Lower lobe of right lung (tissue), 2 donors: ENCODE data around the gene NADK. TPM values are rescaled to one million over a fixed set of nuclear protein-coding genes. Genes with fewer than 3 reads are reported as not detected.

Experiments used
- ATAC-seq, 2 donors: fragments of 200-7000 bp; cut with Tn5 transposase; one replicate each; pipeline ENCODE4 v1.9.1; 2020 to 2022; ENCODE audit warnings: mild to moderate bottlenecking in 2 of 2, moderate library complexity in 2 of 2
- DNase-seq: peaks from one replicate; pipeline ENCODE4 v3.0.0-alpha.2; 2020
- H3K27ac ChIP-seq: fragments of 200-600 bp; one replicate; pipeline ENCODE4 v1.8.0; 2022
- H3K27me3 ChIP-seq: fragments of 200-600 bp; one replicate; pipeline ENCODE4 v1.8.0; 2022; ENCODE audit warnings: low read depth
- H3K36me3 ChIP-seq: fragments of 200-600 bp; one replicate; pipeline ENCODE4 v1.8.0; 2022; ENCODE audit warnings: mild to moderate bottlenecking
- H3K4me1 ChIP-seq: fragments of 200-600 bp; one replicate; pipeline ENCODE4 v1.8.0; 2022
- H3K4me3 ChIP-seq: fragments of 200-600 bp; one replicate; pipeline ENCODE4 v1.8.0; 2022; ENCODE audit warnings: mild to moderate bottlenecking
- H3K9me3 ChIP-seq: fragments of 200-600 bp; one replicate; pipeline ENCODE4 v1.8.0; 2022
- intact Hi-C: fragments of 100-400 bp; cut with DNase I; formaldehyde crosslinking; loops from one replicate; pipeline ENCODE4 v1.11.0; 2022
- total RNA-seq: library from RNA; stranded (reverse); fragmentation: NEBNext Ultra II Directional; extraction: Animal tissue kit (Norgen Biotek cat#: 25700); gene quantifications from one replicate; pipeline ENCODE4 v1.2.1, GENCODE V29; 2021
- TF ChIP-seq, protein P1 (sequence below): fragments of 200-600 bp; IDR thresholded peaks from one replicate; pipeline ENCODE4 v1.8.0; 2022; ENCODE audit warnings: antibody characterized with exemption, mild to moderate bottlenecking
- donor health status: DM: no; HTN: yes; CAD: no; lungs with severe emphysema.

The NADK gene
- total RNA-seq, 1 donor from 2014 or later: 133 TPM

DNA sequence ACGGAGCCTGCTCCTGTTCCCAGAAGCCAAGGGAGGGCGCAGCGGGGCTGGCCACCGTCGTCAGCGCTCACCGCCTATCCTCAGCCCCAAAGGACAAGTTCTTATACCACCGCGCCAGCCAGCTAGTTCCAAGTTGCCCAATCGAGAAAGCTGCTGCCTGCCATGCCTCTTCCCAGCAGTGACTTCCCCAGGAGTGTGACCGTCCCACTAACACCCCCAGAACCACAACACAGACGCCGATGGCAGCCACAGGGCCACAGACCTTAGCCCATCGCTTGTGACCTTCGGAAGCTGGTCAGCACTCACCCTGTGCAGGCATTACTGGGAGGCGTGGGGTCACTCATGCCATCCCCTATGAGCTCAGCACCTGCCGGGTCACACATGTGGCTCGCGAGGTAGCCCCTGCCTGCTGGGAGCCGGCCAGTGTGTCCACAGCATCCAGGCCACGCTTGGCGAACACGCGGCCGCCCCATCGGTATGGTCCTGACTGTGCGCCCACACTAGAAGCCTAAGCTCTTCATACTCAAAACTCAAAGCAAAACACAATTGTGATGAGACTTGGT lies 20.1 kb downstream of the NADK start:
- intact Hi-C loops: no loop called here
- peak; percentile 60 for DNase-seq
- Histone ChIP-seq H3K4me3 (no peak overlapping the region), H3K4me1 (peaks cover 24% of the 10 kb centered on the region), H3K27me3 (no peaks in the 10 kb centered on the region), H3K9me3 (no peaks in the 10 kb centered on the region), H3K36me3 (peaks cover 93% of the 10 kb centered on the region), H3K27ac (peak overlapping the region; percentile 70)
- TF ChIP-seq, protein P1, sequence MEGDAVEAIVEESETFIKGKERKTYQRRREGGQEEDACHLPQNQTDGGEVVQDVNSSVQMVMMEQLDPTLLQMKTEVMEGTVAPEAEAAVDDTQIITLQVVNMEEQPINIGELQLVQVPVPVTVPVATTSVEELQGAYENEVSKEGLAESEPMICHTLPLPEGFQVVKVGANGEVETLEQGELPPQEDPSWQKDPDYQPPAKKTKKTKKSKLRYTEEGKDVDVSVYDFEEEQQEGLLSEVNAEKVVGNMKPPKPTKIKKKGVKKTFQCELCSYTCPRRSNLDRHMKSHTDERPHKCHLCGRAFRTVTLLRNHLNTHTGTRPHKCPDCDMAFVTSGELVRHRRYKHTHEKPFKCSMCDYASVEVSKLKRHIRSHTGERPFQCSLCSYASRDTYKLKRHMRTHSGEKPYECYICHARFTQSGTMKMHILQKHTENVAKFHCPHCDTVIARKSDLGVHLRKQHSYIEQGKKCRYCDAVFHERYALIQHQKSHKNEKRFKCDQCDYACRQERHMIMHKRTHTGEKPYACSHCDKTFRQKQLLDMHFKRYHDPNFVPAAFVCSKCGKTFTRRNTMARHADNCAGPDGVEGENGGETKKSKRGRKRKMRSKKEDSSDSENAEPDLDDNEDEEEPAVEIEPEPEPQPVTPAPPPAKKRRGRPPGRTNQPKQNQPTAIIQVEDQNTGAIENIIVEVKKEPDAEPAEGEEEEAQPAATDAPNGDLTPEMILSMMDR: no peak
- peak in 1 of 2 donors; percentile 3 for ATAC-seq

DNA sequence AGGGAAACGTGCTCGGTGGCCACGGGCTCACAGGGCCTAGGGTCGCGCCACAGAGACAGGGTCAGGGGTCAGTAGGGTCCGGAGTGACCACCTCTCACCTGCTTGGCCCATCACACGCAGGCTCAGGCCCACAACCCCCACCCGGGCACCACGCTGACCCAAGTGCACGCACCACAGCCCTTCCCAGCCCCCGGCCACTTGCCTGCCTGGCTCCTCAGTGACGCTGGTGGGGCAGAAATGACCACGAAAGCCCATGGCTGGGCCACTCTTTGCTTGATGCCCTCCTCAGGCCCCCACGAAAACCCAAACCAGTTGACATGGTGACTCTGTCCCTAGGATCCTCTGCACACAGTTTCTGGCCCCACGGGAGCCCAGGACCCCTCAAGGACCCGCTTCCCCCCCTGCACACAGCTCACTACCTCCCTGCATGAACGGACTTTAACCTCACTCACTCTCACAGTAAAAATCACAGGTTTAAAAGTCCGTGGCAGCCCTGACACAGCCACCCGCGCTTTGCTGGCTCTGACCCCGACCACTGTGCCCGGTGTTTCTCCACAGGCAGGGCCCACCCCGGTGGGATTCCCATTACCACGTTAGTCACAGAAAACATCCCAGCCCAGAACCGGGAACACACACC lies 20.7 kb downstream of the NADK start:
- Histone ChIP-seq H3K4me1 (peaks cover 24% of the 10 kb centered on the region), H3K9me3 (no peaks in the 10 kb centered on the region), H3K36me3 (peaks cover 93% of the 10 kb centered on the region), H3K27ac (peak overlapping the region; percentile 70), H3K27me3 (no peaks in the 10 kb centered on the region), H3K4me3 (no peak overlapping the region)
- no peak for DNase-seq
- TF ChIP-seq, protein P1: no peak
- ATAC-seq: no peak
- intact Hi-C loops: no loop called here

DNA sequence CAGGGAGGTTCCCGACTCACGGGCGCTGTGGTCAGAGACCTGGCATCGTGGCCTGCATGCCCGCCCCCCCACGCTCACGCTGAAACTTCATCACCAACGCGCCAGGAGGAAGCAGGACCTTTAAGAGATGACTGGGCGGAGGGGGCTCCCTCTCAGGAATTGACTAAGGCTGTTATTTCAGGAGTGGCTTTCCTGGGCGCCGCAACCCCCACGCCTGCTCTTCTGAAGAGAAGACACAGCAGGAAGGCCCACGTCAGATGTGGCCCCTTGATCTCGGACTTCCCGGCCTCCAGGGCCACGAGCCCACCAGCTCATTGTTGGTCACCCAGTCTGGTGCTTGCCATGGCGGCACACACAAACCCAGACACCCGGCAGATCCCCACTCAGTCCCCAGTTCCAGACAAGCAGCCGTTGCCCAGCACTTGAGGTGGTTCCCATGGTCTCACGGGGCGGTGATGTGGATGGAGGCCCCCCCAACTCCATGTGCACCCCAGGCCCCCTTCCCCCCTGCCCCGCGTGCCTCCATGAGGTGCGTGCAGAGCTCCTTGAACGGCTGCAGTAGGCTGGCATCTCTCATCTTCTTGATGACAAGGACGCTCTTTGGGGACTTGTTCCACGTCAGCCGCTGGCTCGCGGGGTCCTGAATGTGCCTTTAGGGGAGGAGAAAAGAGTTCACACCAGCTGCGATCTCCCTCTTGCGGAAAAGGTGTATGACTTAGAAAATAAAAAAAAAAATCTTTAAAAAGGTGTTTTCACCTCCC lies 21.4 kb downstream of the NADK start:
- H3K36me3 ChIP-seq: peaks cover 92% of the 10 kb centered on the region
- no peak overlapping the region for H3K4me3 ChIP-seq
- ATAC-seq: no peak
- H3K27ac ChIP-seq: peak overlapping the region; percentile 70
- DNase-seq: no peak
- TF ChIP-seq, protein P1: no peak
- H3K27me3 ChIP-seq: no peaks in the 10 kb centered on the region
- no peaks in the 10 kb centered on the region for H3K9me3 ChIP-seq
- peaks cover 24% of the 10 kb centered on the region for H3K4me1 ChIP-seq
- intact Hi-C loops: no loop called here

DNA sequence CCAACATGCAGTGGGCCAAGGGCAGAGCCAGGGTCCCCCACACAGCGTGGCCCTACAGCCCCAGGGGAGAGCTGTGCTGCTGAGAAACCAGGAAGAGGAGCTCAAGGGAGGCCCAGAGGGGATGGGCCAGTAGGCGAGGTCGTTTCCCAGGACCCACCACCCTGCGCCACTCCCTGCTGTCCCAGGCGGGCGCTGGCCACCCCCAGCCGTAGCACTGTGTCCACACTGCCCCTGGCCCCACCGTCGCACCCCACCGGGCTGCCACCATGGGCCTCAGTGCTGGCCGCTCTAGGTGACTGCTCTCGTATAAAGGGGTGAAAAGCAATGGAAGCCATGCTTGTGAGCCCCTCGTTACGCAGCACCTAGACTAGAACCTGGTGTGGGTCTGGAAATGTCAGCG lies 22.4 kb downstream of the NADK start:
- Histone ChIP-seq H3K27me3 (no peaks in the 10 kb centered on the region), H3K9me3 (no peaks in the 10 kb centered on the region), H3K4me1 (peaks cover 24% of the 10 kb centered on the region), H3K36me3 (peaks cover 82% of the 10 kb centered on the region), H3K27ac (no peak overlapping the region), H3K4me3 (no peak overlapping the region)
- ATAC-seq (no peak), DNase-seq (no peak)
- intact Hi-C loops: no loop called here
- TF ChIP-seq, protein P1: no peak

DNA sequence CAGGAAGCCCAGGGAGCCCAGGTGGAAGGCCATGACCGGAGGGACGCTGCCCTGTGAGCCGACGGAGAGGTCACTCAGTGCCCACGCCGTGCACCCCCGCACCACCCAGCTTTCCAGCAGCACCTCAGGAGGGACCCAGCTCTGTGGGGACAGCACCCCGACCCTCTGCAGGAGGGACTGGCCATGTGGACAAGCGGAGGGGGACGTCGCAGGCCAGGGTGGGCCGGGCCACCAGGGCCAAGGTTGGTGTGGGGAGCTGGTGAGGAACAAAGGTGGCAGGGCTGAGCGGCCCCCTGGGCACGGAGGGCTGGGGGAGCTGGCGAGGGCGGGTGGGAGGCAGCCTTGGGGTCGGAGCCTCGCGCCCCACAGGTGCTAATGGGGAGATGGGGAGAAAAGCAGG lies 22.8 kb downstream of the NADK start:
- H3K27ac ChIP-seq: no peak overlapping the region
- peaks cover 78% of the 10 kb centered on the region for H3K36me3 ChIP-seq
- TF ChIP-seq, protein P1: no peak
- ATAC-seq: no peak
- DNase-seq: no peak
- H3K4me1 ChIP-seq: peaks cover 24% of the 10 kb centered on the region
- no peaks in the 10 kb centered on the region for H3K9me3 ChIP-seq
- H3K27me3 ChIP-seq: no peaks in the 10 kb centered on the region
- intact Hi-C loops: no loop called here
- H3K4me3 ChIP-seq: no peak overlapping the region
